IPS DF 4.7 (cell line): ENCODE measurements around the gene CTCF.

Experiments
- DNase-seq: peaks from one replicate; pipeline ENCODE4 v3.0.0-alpha.2; 2013; ENCODE audit warnings: low spot score; ENCODE audit errors: extremely low read depth

Gene CTCF

GRCh38 chr16:67663877-67664222 is 101.5 kb downstream of the CTCF start:
- DNase-seq: no peak

GRCh38 chr16:67664258-67664657 is 101.9 kb downstream of the CTCF start:
- DNase-seq: no peak

- DNase-seq: no peak
Observed at GRCh38 chr16:67664871-67665270, 102.5 kb downstream of the CTCF start.

GRCh38 chr16:67665598-67665997 is 103.3 kb downstream of the CTCF start:
- no peak for DNase-seq

GRCh38 chr16:67666032-67666551 is 103.8 kb downstream of the CTCF start:
- DNase-seq: no peak

- no peak for DNase-seq
Observed at GRCh38 chr16:67666559-67667452, 104.5 kb downstream of the CTCF start, which contains the start of the genes C16orf86 and ENKD1. C16orf86 (plus strand) TSS chr16:67666814; CDS start chr16:67666971, 157 bp downstream. ENKD1 (minus strand) TSS chr16:67666750; CDS start chr16:67666442, 308 bp downstream.

GRCh38 chr16:67667453-67667816 is 105.1 kb downstream of the CTCF start:
- no peak for DNase-seq

GRCh38 chr16:67667817-67668494 is 105.6 kb downstream of the CTCF start:
- DNase-seq: no peak

GRCh38 chr16:67668495-67669157 is 106.3 kb downstream of the CTCF start:
- no peak for DNase-seq

GRCh38 chr16:67669499-67670101 is 107.3 kb downstream of the CTCF start:
- no peak for DNase-seq

GRCh38 chr16:67672306-67672705 is 110.0 kb downstream of the CTCF start:
- DNase-seq: no peak

- no peak for DNase-seq
Observed at GRCh38 chr16:67672739-67673662, 110.7 kb downstream of the CTCF start.

GRCh38 chr16:67673712-67674580 is 111.6 kb downstream of the CTCF start:
- no peak for DNase-seq

GRCh38 chr16:67674851-67675578 is 112.7 kb downstream of the CTCF start:
- no peak for DNase-seq

GRCh38 chr16:67675579-67675935 is 113.2 kb downstream of the CTCF start:
- no peak for DNase-seq

GRCh38 chr16:67675999-67676398 is 113.7 kb downstream of the CTCF start:
- DNase-seq: no peak

GRCh38 chr16:67676516-67676915 is 114.2 kb downstream of the CTCF start:
- DNase-seq: no peak

GRCh38 chr16:67676939-67677338 is 114.6 kb downstream of the CTCF start:
- DNase-seq: no peak

GRCh38 chr16:67677712-67678111 is 115.4 kb downstream of the CTCF start:
- no peak for DNase-seq
